ENCODE measurements around the gene C1orf198.

DNA sequence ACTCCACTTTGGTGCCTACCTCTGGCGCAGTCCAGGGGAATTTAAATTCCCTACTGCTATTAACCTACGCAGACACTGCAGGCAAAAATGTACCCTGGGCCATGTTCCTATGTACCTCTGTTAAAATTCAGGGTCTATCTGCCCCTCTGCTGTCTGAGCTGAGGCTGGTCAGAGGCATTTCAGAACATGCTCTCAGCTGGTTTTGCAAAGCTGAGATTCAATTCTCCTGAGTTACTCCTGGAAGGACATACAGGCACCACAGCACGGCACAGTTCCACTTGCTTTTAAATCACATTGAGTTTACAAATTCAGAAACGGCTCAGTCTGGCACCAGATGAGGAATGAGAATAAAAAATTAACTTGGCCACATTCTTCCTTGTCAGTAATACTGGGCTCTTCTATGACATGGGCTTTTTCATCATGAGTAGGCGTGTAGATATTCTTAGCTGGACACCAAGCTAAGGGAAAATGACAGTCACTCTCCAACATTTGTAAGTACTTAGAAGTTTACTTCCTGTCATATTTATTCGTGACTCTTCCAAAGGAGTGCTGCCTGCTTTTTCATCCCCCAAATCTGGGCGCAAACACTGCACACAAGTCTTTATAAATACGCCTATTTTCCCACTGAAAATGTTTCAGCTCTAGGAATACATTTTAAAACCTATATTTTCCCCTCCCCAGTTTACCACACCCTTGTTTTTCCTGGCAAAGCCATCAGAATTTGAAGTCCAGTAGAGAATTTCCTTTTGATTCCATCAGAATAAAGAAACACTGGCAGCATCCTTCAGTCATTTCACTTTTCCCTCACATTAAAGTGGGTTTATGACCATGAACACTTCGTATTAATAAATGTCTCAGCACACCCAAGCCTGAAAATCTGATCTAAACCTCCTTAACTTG is 1.9 kb downstream of the C1orf198 start:
- TF ChIP-seq, protein P1, sequence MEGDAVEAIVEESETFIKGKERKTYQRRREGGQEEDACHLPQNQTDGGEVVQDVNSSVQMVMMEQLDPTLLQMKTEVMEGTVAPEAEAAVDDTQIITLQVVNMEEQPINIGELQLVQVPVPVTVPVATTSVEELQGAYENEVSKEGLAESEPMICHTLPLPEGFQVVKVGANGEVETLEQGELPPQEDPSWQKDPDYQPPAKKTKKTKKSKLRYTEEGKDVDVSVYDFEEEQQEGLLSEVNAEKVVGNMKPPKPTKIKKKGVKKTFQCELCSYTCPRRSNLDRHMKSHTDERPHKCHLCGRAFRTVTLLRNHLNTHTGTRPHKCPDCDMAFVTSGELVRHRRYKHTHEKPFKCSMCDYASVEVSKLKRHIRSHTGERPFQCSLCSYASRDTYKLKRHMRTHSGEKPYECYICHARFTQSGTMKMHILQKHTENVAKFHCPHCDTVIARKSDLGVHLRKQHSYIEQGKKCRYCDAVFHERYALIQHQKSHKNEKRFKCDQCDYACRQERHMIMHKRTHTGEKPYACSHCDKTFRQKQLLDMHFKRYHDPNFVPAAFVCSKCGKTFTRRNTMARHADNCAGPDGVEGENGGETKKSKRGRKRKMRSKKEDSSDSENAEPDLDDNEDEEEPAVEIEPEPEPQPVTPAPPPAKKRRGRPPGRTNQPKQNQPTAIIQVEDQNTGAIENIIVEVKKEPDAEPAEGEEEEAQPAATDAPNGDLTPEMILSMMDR (IDR thresholded peaks at IDR 0.05), result no peak
- no peak for TF ChIP-seq CEBPB (IDR thresholded peaks at IDR 0.05)
- TF ChIP-seq PHF8 (IDR thresholded peaks at IDR 0.05; ENCODE audit: borderline replicate concordance, low read depth), result no peak
- no peak for TF ChIP-seq POLR2A (IDR thresholded peaks at IDR 0.05; ENCODE audit: low read length)
- TF ChIP-seq, protein P2, sequence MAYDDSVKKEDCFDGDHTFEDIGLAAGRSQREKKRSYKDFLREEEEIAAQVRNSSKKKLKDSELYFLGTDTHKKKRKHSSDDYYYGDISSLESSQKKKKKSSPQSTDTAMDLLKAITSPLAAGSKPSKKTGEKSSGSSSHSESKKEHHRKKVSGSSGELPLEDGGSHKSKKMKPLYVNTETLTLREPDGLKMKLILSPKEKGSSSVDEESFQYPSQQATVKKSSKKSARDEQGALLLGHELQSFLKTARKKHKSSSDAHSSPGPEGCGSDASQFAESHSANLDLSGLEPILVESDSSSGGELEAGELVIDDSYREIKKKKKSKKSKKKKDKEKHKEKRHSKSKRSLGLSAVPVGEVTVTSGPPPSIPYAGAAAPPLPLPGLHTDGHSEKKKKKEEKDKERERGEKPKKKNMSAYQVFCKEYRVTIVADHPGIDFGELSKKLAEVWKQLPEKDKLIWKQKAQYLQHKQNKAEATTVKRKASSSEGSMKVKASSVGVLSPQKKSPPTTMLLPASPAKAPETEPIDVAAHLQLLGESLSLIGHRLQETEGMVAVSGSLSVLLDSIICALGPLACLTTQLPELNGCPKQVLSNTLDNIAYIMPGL (CRISPR knock-in tag; IDR thresholded peaks at IDR 0.05; ENCODE audit: borderline replicate concordance), result no peak
- TF ChIP-seq CBX2 (IDR thresholded peaks at IDR 0.05; ENCODE audit: borderline replicate concordance, low read depth), result no peak
- no peak for TF ChIP-seq SREBF2 (IDR thresholded peaks at IDR 0.05)
- no peak for TF ChIP-seq BHLHE40 (IDR thresholded peaks at IDR 0.05; ENCODE audit: low read depth, low read length)
- no peak for TF ChIP-seq HEYL (CRISPR knock-in tag; IDR thresholded peaks at IDR 0.05)
- no peak for TF ChIP-seq FOSL2 (IDR thresholded peaks at IDR 0.05)
- no peak for TF ChIP-seq FOSL2 (CRISPR knock-in tag; IDR thresholded peaks at IDR 0.05)
- no peak for TF ChIP-seq MAFK (IDR thresholded peaks at IDR 0.05; ENCODE audit: partially characterized antibody)
- TF ChIP-seq, protein P3, sequence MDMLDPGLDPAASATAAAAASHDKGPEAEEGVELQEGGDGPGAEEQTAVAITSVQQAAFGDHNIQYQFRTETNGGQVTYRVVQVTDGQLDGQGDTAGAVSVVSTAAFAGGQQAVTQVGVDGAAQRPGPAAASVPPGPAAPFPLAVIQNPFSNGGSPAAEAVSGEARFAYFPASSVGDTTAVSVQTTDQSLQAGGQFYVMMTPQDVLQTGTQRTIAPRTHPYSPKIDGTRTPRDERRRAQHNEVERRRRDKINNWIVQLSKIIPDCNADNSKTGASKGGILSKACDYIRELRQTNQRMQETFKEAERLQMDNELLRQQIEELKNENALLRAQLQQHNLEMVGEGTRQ (IDR thresholded peaks at IDR 0.05), result no peak
